ENCODE measurements around the gene OPN3. TPM values are rescaled to one million over a fixed set of nuclear protein-coding genes. Genes with fewer than 3 reads are reported as not detected.

The OPN3 gene
- total RNA-seq, 3 donors from 2014 or later = 27.4 to 77.6 (median 29.0) TPM

DNA sequence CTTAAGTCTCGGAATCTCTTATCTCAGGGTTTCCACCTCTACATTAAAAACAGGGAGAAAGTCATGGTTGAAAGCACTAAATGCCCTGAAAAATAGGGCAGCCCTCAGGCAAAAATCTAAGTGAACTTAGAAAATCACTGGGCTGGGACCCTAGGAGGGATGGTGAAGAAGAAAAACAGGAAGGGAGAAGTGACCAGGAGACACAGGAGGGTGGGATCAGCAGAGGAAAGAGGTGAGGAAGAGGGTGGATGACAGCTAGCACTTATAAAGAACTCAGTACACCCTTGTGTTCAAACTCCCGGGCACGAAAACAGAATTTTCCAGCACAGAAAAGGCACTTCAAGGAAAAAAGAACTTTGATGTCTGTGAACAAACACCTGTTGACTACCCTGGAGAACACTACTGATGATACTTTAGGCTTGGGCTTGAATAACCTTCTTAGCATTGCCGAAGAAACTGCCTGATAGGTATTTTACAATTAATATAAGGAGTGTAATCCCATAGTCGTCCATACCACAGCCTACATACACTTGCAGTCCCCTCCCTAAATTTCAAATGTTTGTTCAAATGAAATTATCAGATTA, 2.0 kb downstream of the OPN3 start:
- no peak overlapping the region for H3K4me3 ChIP-seq
- DNase-seq (no peak), ATAC-seq (no peak)
- TF ChIP-seq, protein P1, sequence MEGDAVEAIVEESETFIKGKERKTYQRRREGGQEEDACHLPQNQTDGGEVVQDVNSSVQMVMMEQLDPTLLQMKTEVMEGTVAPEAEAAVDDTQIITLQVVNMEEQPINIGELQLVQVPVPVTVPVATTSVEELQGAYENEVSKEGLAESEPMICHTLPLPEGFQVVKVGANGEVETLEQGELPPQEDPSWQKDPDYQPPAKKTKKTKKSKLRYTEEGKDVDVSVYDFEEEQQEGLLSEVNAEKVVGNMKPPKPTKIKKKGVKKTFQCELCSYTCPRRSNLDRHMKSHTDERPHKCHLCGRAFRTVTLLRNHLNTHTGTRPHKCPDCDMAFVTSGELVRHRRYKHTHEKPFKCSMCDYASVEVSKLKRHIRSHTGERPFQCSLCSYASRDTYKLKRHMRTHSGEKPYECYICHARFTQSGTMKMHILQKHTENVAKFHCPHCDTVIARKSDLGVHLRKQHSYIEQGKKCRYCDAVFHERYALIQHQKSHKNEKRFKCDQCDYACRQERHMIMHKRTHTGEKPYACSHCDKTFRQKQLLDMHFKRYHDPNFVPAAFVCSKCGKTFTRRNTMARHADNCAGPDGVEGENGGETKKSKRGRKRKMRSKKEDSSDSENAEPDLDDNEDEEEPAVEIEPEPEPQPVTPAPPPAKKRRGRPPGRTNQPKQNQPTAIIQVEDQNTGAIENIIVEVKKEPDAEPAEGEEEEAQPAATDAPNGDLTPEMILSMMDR (IDR thresholded peaks at IDR 0.05) = no peak
- H3K36me3 ChIP-seq (ENCODE audit: low read depth) = no peaks in the 10 kb centered on the region
- intact Hi-C loops (cut with DNase I, micrococcal nuclease) = no loop called here
- no peaks in the 10 kb centered on the region for H3K9me3 ChIP-seq
- peaks cover 3% of the 10 kb centered on the region for H3K4me1 ChIP-seq (ENCODE audit: low read depth)

DNA sequence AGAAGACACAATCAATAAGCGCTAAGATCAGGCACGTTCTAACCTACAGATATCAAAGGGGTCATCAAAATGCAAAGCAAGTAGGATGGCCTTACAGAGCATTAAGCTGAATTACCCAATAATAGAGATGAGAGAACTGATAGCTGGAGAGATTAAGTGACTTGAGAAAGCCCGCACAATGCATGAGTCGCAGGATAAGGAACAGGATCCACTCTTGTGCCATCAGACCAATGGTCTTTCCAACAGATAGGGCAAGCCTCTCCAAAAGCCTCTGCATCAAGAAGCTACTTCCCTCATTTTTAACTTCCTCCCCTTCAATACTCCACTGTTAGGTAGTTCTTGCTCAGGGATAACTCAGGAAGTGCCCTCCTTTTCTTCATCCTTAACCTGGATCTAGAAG, 2.6 kb downstream of the OPN3 start:
- TF ChIP-seq, protein P1 (IDR thresholded peaks at IDR 0.05) = no peak
- DNase-seq = no peak
- Histone ChIP-seq H3K4me3 (no peak overlapping the region), H3K4me1 (ENCODE audit: low read depth) (peaks cover 3% of the 10 kb centered on the region), H3K9me3 (no peaks in the 10 kb centered on the region), H3K36me3 (ENCODE audit: low read depth) (no peaks in the 10 kb centered on the region)
- intact Hi-C loops (cut with DNase I, micrococcal nuclease) = no loop called here
- no peak for ATAC-seq

DNA sequence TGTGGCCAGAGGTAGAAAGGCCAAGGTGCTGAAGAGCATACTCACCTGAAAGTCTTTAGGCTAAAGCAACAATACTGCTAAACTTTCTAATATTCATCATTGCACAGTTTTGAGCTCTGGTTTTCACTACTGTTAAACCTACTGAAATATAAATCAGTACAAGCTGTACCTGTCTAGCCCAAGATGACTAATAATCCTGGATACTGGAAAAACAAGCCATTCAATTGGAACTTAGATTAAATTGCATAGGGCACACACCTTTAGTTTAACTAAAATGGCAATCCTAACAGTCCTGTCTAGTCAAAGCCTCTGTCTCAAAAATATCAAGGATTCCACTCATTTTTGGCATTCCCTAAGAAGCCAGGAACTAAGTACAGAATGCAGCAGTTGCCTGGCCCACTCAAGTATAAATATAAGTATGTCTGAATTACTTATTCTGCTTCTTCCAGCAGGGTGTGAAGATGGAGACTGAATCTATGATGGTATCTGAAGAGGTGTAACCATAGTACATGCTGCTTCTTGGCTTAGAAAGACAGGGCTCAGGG, 3.1 kb downstream of the OPN3 start:
- Histone ChIP-seq H3K4me1 (ENCODE audit: low read depth) (peaks cover 3% of the 10 kb centered on the region), H3K36me3 (ENCODE audit: low read depth) (no peaks in the 10 kb centered on the region), H3K4me3 (no peak overlapping the region), H3K9me3 (no peaks in the 10 kb centered on the region)
- ATAC-seq (no peak), DNase-seq (no peak)
- TF ChIP-seq, protein P1 (IDR thresholded peaks at IDR 0.05) = no peak
- intact Hi-C loops (cut with DNase I, micrococcal nuclease) = no loop called here

DNA sequence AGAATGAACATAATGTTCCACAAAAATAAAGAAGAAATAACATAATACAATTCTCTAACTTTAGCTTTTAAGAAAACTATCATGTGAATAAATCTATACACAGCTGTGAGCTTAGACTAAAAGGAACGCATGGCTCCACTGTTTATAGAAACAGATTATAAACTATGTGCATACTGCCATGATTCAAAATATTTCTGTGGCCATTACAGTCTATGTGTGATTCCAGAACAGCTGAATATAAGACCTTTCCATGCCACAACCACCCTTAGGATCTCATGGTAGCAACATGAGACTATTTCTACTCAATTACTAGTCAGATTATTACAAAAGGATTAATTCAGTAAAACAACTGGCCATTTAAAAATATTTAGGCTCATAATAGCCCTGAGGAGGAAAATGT, 3.9 kb downstream of the OPN3 start:
- ATAC-seq (no peak), DNase-seq (no peak)
- Histone ChIP-seq H3K9me3 (no peaks in the 10 kb centered on the region), H3K36me3 (ENCODE audit: low read depth) (no peaks in the 10 kb centered on the region), H3K4me1 (ENCODE audit: low read depth) (peaks cover 3% of the 10 kb centered on the region), H3K4me3 (no peak overlapping the region)
- intact Hi-C loops (cut with DNase I, micrococcal nuclease) = no loop called here
- TF ChIP-seq, protein P1 (IDR thresholded peaks at IDR 0.05) = no peak

DNA sequence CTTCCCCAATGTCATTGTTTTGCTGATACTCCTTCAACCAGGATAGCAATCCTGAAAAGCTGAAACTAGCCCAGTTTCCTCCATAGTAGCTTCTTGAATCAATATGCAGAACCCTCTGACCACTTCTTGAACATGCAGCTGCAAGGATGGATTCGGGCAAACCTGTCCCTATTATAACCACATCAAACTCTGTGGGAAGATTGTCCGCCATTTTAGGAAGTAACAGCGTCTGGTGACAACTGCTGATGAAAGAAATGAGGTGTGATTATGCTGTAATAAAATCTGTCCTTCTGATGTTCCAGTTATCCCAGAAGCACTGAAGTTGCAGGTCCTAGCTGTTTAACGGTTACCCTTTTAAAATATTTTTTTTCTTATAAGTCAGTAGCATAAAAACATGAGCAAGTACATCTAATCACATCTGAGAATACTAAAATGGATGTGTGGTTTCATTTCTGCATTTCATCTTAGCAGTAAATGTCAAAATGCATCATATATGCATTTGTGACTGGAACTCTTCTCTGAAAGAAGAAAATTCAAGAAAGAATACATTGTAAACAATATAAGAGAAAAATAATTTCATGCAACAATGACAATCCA, 4.5 kb downstream of the OPN3 start:
- Histone ChIP-seq H3K36me3 (ENCODE audit: low read depth) (no peaks in the 10 kb centered on the region), H3K9me3 (no peaks in the 10 kb centered on the region), H3K4me3 (no peak overlapping the region), H3K4me1 (ENCODE audit: low read depth) (peaks cover 1% of the 10 kb centered on the region)
- DNase-seq = no peak
- TF ChIP-seq, protein P1 (IDR thresholded peaks at IDR 0.05) = no peak
- intact Hi-C loops (cut with DNase I, micrococcal nuclease) = no loop called here
- ATAC-seq = no peak

All from mucosa of descending colon (tissue), 3 donors.